GM10248 (cell line): ENCODE measurements around the gene MANEAL.

ENCODE experiments used
- CTCF ChIA-PET: fragments of 300-600 bp; sonication (Branson Sonifier 250); formaldehyde crosslinking; extraction: SDS; loops from one replicate; lab custom pipeline; 2021; ENCODE audit warnings: antibody characterized with exemption; lab: Yijun Ruan, JAX
- POLR2A ChIA-PET: fragments of 350-650 bp; sonication (Branson Sonifier 250); formaldehyde crosslinking; extraction: SDS; loops from one replicate; lab custom pipeline; 2020; ENCODE audit warnings: antibody characterized with exemption; lab: Yijun Ruan, JAX
- DNase-seq: peaks from one replicate; pipeline ENCODE4 v3.0.0; 2012; ENCODE audit errors: extremely low spot score
- TF ChIP-seq, protein P1 (sequence below): IDR thresholded peaks from 2 replicates; pipeline ENCODE4 v1.5.1; 2012; ENCODE audit warnings: mild to moderate bottlenecking, low read depth; ENCODE audit errors: extremely low read depth, missing control alignments, control extremely low read depth

Gene MANEAL

GRCh38 chr1:37822906-37823815, 29.5 kb downstream of the MANEAL start:
- ChIA-PET POLR2A (interaction anchor here (1.6 kb wide), 1 partner anchor 15 kb away, joined by 5 read pairs; the partner anchor contains the start of genes C1orf122 and YRDC), CTCF (interaction anchor here (0.9 to 7.5 kb wide), 4 partner anchors 11 to 53 kb away, joined by 3 to 46 read pairs (median 7); partner anchors contain the start of gene MTF1)
- no peak for DNase-seq
- TF ChIP-seq, protein P1, sequence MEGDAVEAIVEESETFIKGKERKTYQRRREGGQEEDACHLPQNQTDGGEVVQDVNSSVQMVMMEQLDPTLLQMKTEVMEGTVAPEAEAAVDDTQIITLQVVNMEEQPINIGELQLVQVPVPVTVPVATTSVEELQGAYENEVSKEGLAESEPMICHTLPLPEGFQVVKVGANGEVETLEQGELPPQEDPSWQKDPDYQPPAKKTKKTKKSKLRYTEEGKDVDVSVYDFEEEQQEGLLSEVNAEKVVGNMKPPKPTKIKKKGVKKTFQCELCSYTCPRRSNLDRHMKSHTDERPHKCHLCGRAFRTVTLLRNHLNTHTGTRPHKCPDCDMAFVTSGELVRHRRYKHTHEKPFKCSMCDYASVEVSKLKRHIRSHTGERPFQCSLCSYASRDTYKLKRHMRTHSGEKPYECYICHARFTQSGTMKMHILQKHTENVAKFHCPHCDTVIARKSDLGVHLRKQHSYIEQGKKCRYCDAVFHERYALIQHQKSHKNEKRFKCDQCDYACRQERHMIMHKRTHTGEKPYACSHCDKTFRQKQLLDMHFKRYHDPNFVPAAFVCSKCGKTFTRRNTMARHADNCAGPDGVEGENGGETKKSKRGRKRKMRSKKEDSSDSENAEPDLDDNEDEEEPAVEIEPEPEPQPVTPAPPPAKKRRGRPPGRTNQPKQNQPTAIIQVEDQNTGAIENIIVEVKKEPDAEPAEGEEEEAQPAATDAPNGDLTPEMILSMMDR: no peak

DNA sequence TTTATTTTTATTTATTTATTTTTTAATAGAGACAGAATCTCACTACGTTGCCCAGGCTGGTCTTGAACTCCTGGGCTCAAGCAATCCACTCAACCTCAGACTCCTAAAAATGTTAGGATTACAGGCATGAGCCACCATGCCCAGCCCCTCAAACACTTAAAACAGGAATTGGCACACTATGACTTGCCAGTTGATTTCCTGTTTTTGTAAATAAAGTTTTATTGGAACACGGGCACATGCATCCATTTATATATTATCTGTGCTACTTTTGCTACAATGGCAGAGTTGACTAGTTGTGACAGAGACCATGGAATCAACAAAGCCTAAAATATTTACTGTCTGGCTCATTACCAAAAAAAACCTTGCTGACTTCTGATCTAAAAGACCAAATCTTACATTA, 30.4 kb downstream of the MANEAL start:
- POLR2A ChIA-PET: no interaction called here
- TF ChIP-seq, protein P1: no peak
- CTCF ChIA-PET: interaction anchor here (7.5 kb wide), 1 partner anchor 35 kb away, joined by 46 read pairs; the partner anchor contains the start of gene MTF1
- no peak for DNase-seq

GRCh38 chr1:37825506-37825905, 31.9 kb downstream of the MANEAL start:
- DNase-seq: no peak
- CTCF ChIA-PET: interaction anchor here (1.3 to 1.6 kb wide), 2 partner anchors 11 to 26 kb away, joined by 3 to 4 read pairs; no protein-coding TSS in a partner anchor
- POLR2A ChIA-PET: no interaction called here
- TF ChIP-seq, protein P1: no peak

- TF ChIP-seq, protein P1: no peak
- CTCF ChIA-PET: interaction anchor here (0.7 to 3.5 kb wide), 4 partner anchors 10 to 31 kb away, joined by 3 to 14 read pairs (median 4); partner anchors contain the start of genes C1orf122, MTF1 and YRDC
- DNase-seq: no peak
- POLR2A ChIA-PET: no interaction called here
Observed at GRCh38 chr1:37828410-37829074, 34.9 kb downstream of the MANEAL start.

GRCh38 chr1:37831109-37831508, 37.5 kb downstream of the MANEAL start:
- POLR2A ChIA-PET: no interaction called here
- TF ChIP-seq, protein P1: no peak
- DNase-seq: no peak
- CTCF ChIA-PET: interaction anchor here (1.2 to 1.9 kb wide), 2 partner anchors 15 to 29 kb away, joined by 3 to 5 read pairs; no protein-coding TSS in a partner anchor

DNA sequence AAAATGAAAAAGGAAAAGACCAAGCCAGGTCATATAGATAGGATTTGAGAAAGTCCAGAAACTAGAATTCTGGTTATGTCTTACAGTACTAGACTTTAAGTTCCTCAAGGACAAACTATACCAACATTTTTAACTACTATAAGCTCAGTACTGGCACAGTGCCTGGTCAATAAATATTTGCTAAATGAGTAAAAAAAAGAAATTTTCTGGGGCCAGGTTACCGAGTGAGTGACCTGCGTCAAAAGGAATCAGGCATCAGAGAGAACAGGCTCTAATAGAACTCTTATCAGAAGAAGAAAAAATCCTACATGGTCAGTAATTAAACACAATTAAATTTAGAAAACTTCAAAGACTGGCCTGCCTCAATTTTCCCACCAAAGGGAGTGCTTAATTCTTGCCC, 38.2 kb downstream of the MANEAL start:
- CTCF ChIA-PET: interaction anchor here (1.2 kb wide), 1 partner anchor 28 kb away, joined by 3 read pairs; no protein-coding TSS in a partner anchor
- TF ChIP-seq, protein P1: no peak
- no peak for DNase-seq
- POLR2A ChIA-PET: interaction anchor here (0.6 kb wide), 1 partner anchor 26 kb away, joined by 5 read pairs; no protein-coding TSS in a partner anchor
